PFSK-1 (cell line): Measurements from ENCODE around the gene ANKS1A.

Source experiments
- FOXP2 ChIP-seq: optimal IDR thresholded peaks from 2 replicates; pipeline ENCODE3; 2011; ENCODE audit warnings: borderline replicate concordance, control low read depth, inconsistent platforms; ENCODE audit not compliant: insufficient read depth; ENCODE audit errors: extremely low read length, extremely low read depth
- POLR2AphosphoS5 ChIP-seq: IDR thresholded peaks from 2 replicates; pipeline ENCODE4 v1.6.1; 2012; ENCODE audit warnings: low read depth, mild to moderate bottlenecking, control low read depth, low read length, moderate library complexity
- SIN3A ChIP-seq: IDR thresholded peaks from 2 replicates; pipeline ENCODE4 v1.6.1; 2012; ENCODE audit warnings: mild to moderate bottlenecking, low read length, moderate library complexity, borderline replicate concordance; ENCODE audit not compliant: insufficient read depth
- TAF1 ChIP-seq: IDR thresholded peaks from 2 replicates; pipeline ENCODE4 v1.6.1; 2012; ENCODE audit warnings: low read length, control low read depth, borderline replicate concordance; ENCODE audit not compliant: insufficient read depth
- TF ChIP-seq, protein P1 (sequence below), 2 experiments: IDR thresholded peaks; 2 replicates each; pipeline versions ENCODE4 v1.6.1 to v1.8.0; 2011 to 2012; ENCODE audit warnings: low read depth in 2 of 2, low read length in 2 of 2, control low read depth in 1 of 2, inconsistent platforms in 1 of 2, mild to moderate bottlenecking in 1 of 2, moderate library complexity in 1 of 2; ENCODE audit not compliant: insufficient read depth in 1 of 2

ANKS1A gene

DNA sequence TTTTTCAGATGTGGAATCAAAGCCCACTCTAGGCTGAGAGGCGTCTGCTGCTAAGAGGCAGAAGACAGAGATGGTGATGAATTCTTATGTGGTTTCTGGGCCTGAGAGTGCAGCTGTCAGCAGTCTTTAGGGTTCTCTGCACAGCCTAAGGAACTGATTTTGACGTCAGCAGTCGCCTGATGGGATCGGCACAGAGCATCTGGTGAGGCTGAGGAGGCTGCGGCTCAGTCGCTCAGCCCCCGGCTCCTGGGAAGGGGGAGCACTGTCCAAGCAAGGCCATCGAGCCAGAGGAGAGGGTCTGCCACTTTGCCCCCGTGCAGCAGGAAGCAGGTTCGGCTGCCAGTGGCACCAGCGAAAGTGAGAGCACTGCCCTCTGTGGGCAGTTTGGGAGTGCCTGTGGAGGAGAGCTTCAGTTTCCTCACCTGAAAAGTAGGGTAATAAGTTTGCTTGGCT lies 159.6 kb downstream of the ANKS1A start:
- no peak for TF ChIP-seq TAF1
- TF ChIP-seq POLR2AphosphoS5 = no peak
- no peak for TF ChIP-seq SIN3A
- no peak for TF ChIP-seq FOXP2
- TF ChIP-seq, protein P1, sequence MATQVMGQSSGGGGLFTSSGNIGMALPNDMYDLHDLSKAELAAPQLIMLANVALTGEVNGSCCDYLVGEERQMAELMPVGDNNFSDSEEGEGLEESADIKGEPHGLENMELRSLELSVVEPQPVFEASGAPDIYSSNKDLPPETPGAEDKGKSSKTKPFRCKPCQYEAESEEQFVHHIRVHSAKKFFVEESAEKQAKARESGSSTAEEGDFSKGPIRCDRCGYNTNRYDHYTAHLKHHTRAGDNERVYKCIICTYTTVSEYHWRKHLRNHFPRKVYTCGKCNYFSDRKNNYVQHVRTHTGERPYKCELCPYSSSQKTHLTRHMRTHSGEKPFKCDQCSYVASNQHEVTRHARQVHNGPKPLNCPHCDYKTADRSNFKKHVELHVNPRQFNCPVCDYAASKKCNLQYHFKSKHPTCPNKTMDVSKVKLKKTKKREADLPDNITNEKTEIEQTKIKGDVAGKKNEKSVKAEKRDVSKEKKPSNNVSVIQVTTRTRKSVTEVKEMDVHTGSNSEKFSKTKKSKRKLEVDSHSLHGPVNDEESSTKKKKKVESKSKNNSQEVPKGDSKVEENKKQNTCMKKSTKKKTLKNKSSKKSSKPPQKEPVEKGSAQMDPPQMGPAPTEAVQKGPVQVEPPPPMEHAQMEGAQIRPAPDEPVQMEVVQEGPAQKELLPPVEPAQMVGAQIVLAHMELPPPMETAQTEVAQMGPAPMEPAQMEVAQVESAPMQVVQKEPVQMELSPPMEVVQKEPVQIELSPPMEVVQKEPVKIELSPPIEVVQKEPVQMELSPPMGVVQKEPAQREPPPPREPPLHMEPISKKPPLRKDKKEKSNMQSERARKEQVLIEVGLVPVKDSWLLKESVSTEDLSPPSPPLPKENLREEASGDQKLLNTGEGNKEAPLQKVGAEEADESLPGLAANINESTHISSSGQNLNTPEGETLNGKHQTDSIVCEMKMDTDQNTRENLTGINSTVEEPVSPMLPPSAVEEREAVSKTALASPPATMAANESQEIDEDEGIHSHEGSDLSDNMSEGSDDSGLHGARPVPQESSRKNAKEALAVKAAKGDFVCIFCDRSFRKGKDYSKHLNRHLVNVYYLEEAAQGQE (IDR thresholded peaks at IDR 0.05; ENCODE audit: insufficient read depth in 1 of 2, low read depth in 2 of 2, low read length in 2 of 2) = no peak

DNA sequence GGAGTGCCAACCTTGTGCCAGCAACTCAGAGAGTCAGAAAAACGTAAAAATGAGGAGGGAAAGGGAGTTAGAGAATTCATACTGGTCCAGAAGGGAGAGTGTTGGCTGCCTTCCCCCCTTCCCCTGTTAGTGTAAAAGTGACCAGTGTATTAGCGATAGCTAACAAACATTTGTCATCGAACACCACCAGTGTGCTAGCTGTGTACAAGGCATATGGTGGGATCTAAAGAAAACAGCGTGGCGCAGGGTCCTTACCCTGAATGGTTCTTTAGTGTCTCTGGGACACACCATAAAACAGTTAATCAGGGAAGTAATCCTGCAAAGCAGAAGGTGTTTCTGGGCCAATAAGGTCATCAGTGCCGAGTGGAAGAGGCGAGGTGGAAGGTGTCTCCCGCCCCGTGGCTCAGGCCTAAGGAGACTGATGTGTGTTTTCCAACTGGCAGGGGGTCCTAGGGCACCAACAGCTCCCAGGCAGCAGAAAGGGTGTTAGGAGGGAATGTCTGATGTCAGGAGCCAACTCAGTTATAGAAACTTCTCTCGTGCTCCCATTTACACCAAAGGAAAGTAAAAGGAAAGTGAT lies 160.2 kb downstream of the ANKS1A start:
- TF ChIP-seq, protein P1 (IDR thresholded peaks at IDR 0.05; ENCODE audit: insufficient read depth in 1 of 2, low read depth in 2 of 2, low read length in 2 of 2) = no peak
- TF ChIP-seq TAF1 (no peak), SIN3A (no peak), FOXP2 (no peak), POLR2AphosphoS5 (no peak)

DNA sequence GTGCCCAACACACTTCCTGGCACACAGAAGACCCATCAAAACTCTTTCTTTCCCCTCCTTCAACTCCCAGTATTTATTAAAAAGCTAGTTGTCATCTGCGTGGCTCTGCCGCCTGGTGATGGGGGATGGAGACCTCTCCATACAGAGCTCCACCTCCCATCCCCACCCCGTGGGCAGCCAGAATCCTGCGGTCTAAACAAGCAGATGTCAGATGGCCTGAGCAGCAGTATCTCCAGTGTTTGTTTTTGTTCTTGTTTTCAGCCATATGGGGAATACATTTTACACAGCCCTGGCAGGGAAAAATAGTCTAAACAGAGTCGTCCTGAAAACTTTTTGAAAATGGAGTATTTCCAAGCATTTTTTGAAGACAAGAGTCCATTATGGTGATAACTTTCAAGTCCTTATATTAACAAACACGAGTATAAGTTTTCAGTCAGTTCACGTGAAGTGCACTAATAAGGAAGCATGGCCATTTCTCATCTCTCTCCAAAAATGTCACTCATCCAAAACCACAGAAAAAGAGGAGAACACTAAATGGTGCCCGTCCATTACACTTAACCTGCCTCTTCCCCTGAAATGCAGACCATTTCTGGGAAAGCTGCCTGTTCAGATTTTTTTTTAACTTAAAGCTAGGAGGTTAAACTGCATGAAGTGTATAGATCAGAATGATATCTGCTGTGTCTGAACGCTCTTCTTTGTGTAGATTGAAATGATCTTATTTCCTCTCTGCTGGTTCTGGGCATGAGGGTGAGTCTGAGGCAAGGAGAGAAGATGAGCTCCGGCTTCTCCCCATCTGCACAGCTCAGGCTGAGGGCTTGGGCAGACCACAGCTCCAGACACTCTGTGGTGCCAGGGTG lies 161.1 kb downstream of the ANKS1A start:
- TF ChIP-seq, protein P1 (IDR thresholded peaks at IDR 0.05; ENCODE audit: insufficient read depth in 1 of 2, low read depth in 2 of 2, low read length in 2 of 2) = no peak
- TF ChIP-seq POLR2AphosphoS5 (no peak), TAF1 (no peak), SIN3A (no peak), FOXP2 (no peak)

DNA sequence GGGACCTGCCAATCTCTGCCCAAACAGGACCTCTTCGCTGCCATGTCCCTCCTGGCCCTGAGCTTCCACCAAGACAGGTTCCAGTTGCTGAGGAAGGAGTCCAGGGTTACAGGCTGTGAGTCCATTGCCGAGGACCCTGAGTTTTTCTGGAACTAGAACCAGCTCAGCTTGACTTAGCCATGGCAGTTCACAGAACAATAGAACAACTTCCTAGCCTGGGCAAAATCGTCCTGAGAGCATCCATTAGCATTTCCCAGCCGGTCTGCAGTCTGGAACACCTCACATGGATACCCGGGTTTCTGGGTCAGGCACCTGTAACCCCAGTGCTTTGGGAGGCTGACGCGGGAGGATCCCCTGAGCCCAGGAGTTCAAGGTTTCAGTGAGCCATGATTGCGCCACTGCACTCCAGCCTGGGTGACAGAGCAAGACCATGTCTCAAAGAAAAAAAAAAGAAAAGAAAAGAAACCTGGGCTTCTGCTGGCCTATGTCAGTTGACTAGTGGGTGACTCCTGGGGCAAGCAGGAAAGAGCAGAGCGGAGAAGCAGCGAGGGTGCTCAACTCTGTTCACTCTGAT lies 161.8 kb downstream of the ANKS1A start:
- no peak for TF ChIP-seq TAF1
- TF ChIP-seq FOXP2 = no peak
- TF ChIP-seq SIN3A = no peak
- TF ChIP-seq, protein P1 (IDR thresholded peaks at IDR 0.05; ENCODE audit: insufficient read depth in 1 of 2, low read depth in 2 of 2, low read length in 2 of 2) = no peak
- TF ChIP-seq POLR2AphosphoS5 = no peak
